Measurements from ENCODE around the gene RFTN1. TPM values are rescaled to one million over a fixed set of nuclear protein-coding genes. Genes with fewer than 3 reads are reported as not detected.

The RFTN1 gene
- total and polyA plus RNA-seq, 2 of the 8 experiments (the other 6 are each of a cell fraction or from before 2014, with no cell fraction given) = 4.6 to 6.7 TPM

- H3K9me3 ChIP-seq (ENCODE audit: insufficient read depth in 2 of 2, low read depth in 1 of 2, low read length in 1 of 2) = peaks cover 2 to 5% of the 10 kb centered on the region in 2 experiments; a peak in 3 of 4 replicates
- no peak overlapping the region for H3K4me3 ChIP-seq (ENCODE audit: extremely low read depth in 1 of 4, insufficient read depth in 2 of 4, low read depth in 3 of 4, low read length in 4 of 4)
- H4K5ac ChIP-seq (ENCODE audit: insufficient read length, low read depth, low read length) = no peak overlapping the region
- H3K23me2 ChIP-seq (ENCODE audit: low read depth, low read length) = no peaks in the 10 kb centered on the region
- H3K4me1 ChIP-seq (replicated peaks in 1 of 4; ENCODE audit: control insufficient read depth in 3 of 4, insufficient read depth in 4 of 4, low read length in 3 of 4) = no peaks in the 10 kb centered on the region
- no peak overlapping the region for H2BK5ac ChIP-seq (ENCODE audit: low read depth, low read length)
- no peak for FAIRE-seq
- H2BK120ac ChIP-seq (replicated peaks; ENCODE audit: low read depth, low read length) = no peak overlapping the region
- TF ChIP-seq MAX (IDR thresholded peaks at IDR 0.05) = no peak
- TF ChIP-seq POLR2A (IDR thresholded peaks at IDR 0.05; ENCODE audit: control extremely low read depth in 1 of 2, low read depth in 2 of 2, low read length in 2 of 2) = no peak
- no peak for TF ChIP-seq TBP (IDR thresholded peaks at IDR 0.05; ENCODE audit: low read depth, low read length)
- no peak for TF ChIP-seq RBBP5 (IDR thresholded peaks at IDR 0.05; ENCODE audit: borderline replicate concordance, low read depth, low read length)
- no peak for DNase-seq (ENCODE audit: low read depth in 1 of 2, low spot score in 2 of 2)
- no peak overlapping the region for H3K9ac ChIP-seq (replicated peaks in 1 of 4; ENCODE audit: extremely low read depth in 1 of 4, low read depth in 3 of 4, low read length in 3 of 4)
- POLR2A ChIA-PET (ENCODE audit: partially characterized antibody) = no interaction called here
- no peaks in the 10 kb centered on the region for H3K79me1 ChIP-seq (ENCODE audit: low read depth, low read length)
- no peak overlapping the region for H2BK20ac ChIP-seq (ENCODE audit: low read length)
- H3K79me2 ChIP-seq (ENCODE audit: control insufficient read depth in 1 of 2, insufficient read depth in 2 of 2, low read length in 2 of 2) = no peaks in the 10 kb centered on the region
- H2BK15ac ChIP-seq (ENCODE audit: low read length) = no peak overlapping the region
- H3K4ac ChIP-seq (replicated peaks; ENCODE audit: insufficient read length, low read depth, low read length) = no peak overlapping the region
- WGBS, 2 experiments (ENCODE audit: extremely low coverage in 1 of 2, insufficient coverage in 1 of 2, insufficient read length in 1 of 2, insufficient replicate concordance in 2 of 2, low coverage in 1 of 2, low lambda C conversion rate in 2 of 2, missing lambda C conversion rate in 1 of 2) = 94% methylated on average over 5 of the region's 5 CpGs; no CpG with 5 or more reads in 1 of the 2 experiments
- no peak overlapping the region for H4K91ac ChIP-seq (replicated peaks; ENCODE audit: insufficient read length, low read length)
- no peak overlapping the region for H4K8ac ChIP-seq (ENCODE audit: extremely low read depth, insufficient read depth, low read length)
- H3K14ac ChIP-seq (ENCODE audit: insufficient read length) = no peak overlapping the region
- no peak overlapping the region for H3K23ac ChIP-seq (ENCODE audit: insufficient read length)
- H2AK5ac ChIP-seq (ENCODE audit: low read depth, low read length) = no peak overlapping the region
- peaks cover 0 to 2% of the 10 kb centered on the region in 2 experiments for H4K20me1 ChIP-seq (replicated peaks in 1 of 2; ENCODE audit: control insufficient read depth in 1 of 2, insufficient read depth in 2 of 2, low read length in 2 of 2)
- no peak overlapping the region for H2AFZ ChIP-seq (ENCODE audit: low read length)
- H3K4me2 ChIP-seq (ENCODE audit: insufficient read depth in 1 of 2, low read depth in 2 of 2, low read length in 2 of 2) = no peak overlapping the region
- H3K27me3 ChIP-seq (replicated peaks in 1 of 4; ENCODE audit: control insufficient read depth in 3 of 4, extremely low read depth in 1 of 4, insufficient read depth in 3 of 4, low read length in 3 of 4) = no peaks in the 10 kb centered on the region
- no peak overlapping the region for H3K56ac ChIP-seq (replicated peaks; ENCODE audit: insufficient read length, low read depth, low read length)
- H3K27ac ChIP-seq (ENCODE audit: low read depth, low read length) = no peak overlapping the region
- H3K36me3 ChIP-seq (ENCODE audit: control insufficient read depth in 2 of 4, insufficient read depth in 4 of 4, low read length in 3 of 4) = no peaks in the 10 kb centered on the region
- no peak overlapping the region for H3K18ac ChIP-seq (ENCODE audit: extremely low read depth, low read length)
- CTCF ChIA-PET (ENCODE audit: partially characterized antibody) = interaction anchor here (0.9 kb wide), 1 partner anchor 62 kb away, joined by 4 read pairs; no protein-coding TSS in a partner anchor
- H2BK12ac ChIP-seq (ENCODE audit: low read depth, low read length) = no peak overlapping the region
Measured at GRCh38 chr3:16382845-16383244, 130.7 kb downstream of the RFTN1 start.

Measured in H1 (cell line).